GM23338 (cell line): ENCODE results near the gene SPCS1. TPM values are rescaled to one million over a fixed set of nuclear protein-coding genes. Genes with fewer than 3 reads are reported as not detected.

Source experiments
- ATAC-seq: fragments of 200-7000 bp; cut with Tn5 transposase; 3 replicates; pipeline ENCODE4 v1.9.1; 2020
- DNase-seq: peaks from one replicate; pipeline ENCODE4 v3.0.0-alpha.2; 2015; ENCODE audit warnings: low spot score
- H2AFZ ChIP-seq: fragments of 200-600 bp; sonication (generic); 2 replicates; pipeline ENCODE4 v1.8.0; 2016; ENCODE audit warnings: antibody characterized with exemption, mild to moderate bottlenecking, moderate library complexity
- H3F3A ChIP-seq: fragments of 200-600 bp; sonication (generic); replicated peaks from 2 replicates; pipeline ENCODE4 v1.8.0; 2017; ENCODE audit warnings: antibody characterized with exemption, mixed run types, low read depth
- H3K27ac ChIP-seq: fragments of 200-600 bp; sonication (generic); 2 replicates; pipeline ENCODE4 v1.6.1; 2016; ENCODE audit warnings: low read depth
- H3K27me3 ChIP-seq: fragments of 200-600 bp; sonication (generic); 2 replicates; pipeline ENCODE4 v1.8.0; 2016; ENCODE audit warnings: mild to moderate bottlenecking, mixed run types, moderate library complexity; ENCODE audit not compliant: insufficient read depth
- H3K36me3 ChIP-seq: fragments of 200-600 bp; sonication (generic); 2 replicates; pipeline ENCODE4 v1.8.0; 2016; ENCODE audit warnings: mild to moderate bottlenecking; ENCODE audit not compliant: insufficient read depth
- H3K4me1 ChIP-seq: fragments of 200-600 bp; sonication (generic); 2 replicates; pipeline ENCODE4 v1.8.0; 2016; ENCODE audit warnings: mild to moderate bottlenecking, moderate library complexity; ENCODE audit not compliant: insufficient read depth
- H3K4me2 ChIP-seq: fragments of 200-600 bp; sonication (generic); 2 replicates; pipeline ENCODE4 v1.7.1; 2017; ENCODE audit warnings: mixed run types
- H3K4me3 ChIP-seq: fragments of 200-600 bp; sonication (generic); 2 replicates; pipeline ENCODE4 v1.6.1; 2016; ENCODE audit warnings: mixed run types
- H3K79me2 ChIP-seq: fragments of 200-600 bp; sonication (generic); replicated peaks from 2 replicates; pipeline ENCODE4 v1.8.0; 2017; ENCODE audit warnings: mild to moderate bottlenecking; ENCODE audit not compliant: insufficient read depth
- H3K9me2 ChIP-seq: fragments of 200-600 bp; sonication (generic); 2 replicates; pipeline ENCODE4 v1.8.0; 2017; ENCODE audit not compliant: insufficient read depth
- H4K20me1 ChIP-seq: fragments of 200-600 bp; sonication (generic); replicated peaks from 2 replicates; pipeline ENCODE4 v1.8.0; 2017; ENCODE audit warnings: mild to moderate bottlenecking; ENCODE audit not compliant: insufficient read depth
- H3K27ac Mint-ChIP-seq: 2 replicates; pipeline ENCODE4 v1.8.0; 2020; ENCODE audit warnings: inconsistent platforms, mild to moderate bottlenecking, moderate library complexity, mixed read lengths
- H3K27me3 Mint-ChIP-seq: 3 replicates; pipeline ENCODE4 v1.8.0; 2022; ENCODE audit warnings: low read depth, mild to moderate bottlenecking, moderate library complexity, mixed read lengths, inconsistent platforms; ENCODE audit not compliant: insufficient read depth, poor library complexity
- H3K36me3 Mint-ChIP-seq: 3 replicates; pipeline ENCODE4 v1.8.0; 2021; ENCODE audit warnings: low read depth, mild to moderate bottlenecking, inconsistent platforms, moderate library complexity, mixed read lengths
- H3K4me1 Mint-ChIP-seq: 3 replicates; pipeline ENCODE4 v1.8.0; 2020; ENCODE audit warnings: mild to moderate bottlenecking, inconsistent platforms, mixed read lengths
- H3K4me3 Mint-ChIP-seq: 3 replicates; pipeline ENCODE4 v1.8.0; 2021; ENCODE audit warnings: moderate library complexity, mild to moderate bottlenecking, inconsistent platforms, mixed read lengths
- H3K9me3 Mint-ChIP-seq: 3 replicates; pipeline ENCODE4 v1.8.0; 2020; ENCODE audit warnings: moderate library complexity, mild to moderate bottlenecking, inconsistent platforms, mixed read lengths
- EZH2phosphoT487 ChIP-seq: fragments of 200-600 bp; sonication (generic); IDR thresholded peaks from one replicate; pipeline ENCODE4 v1.8.1; 2018; ENCODE audit warnings: antibody characterized with exemption; ENCODE audit not compliant: unreplicated experiment
- JUNB ChIP-seq: IDR thresholded peaks from one replicate; pipeline ENCODE4 v1.6.1; 2016; ENCODE audit warnings: antibody characterized with exemption; ENCODE audit not compliant: unreplicated experiment
- NANOG ChIP-seq: IDR thresholded peaks from 2 replicates; pipeline ENCODE4 v1.6.1; 2016; ENCODE audit warnings: antibody characterized with exemption, borderline replicate concordance
- POLR2AphosphoS5 ChIP-seq: IDR thresholded peaks from 2 replicates; pipeline ENCODE4 v1.6.1; 2016; ENCODE audit warnings: antibody characterized with exemption, low read depth
- ZNF114 ChIP-seq: fragments of 250-450 bp; sonication (Bioruptor Pico); IDR thresholded peaks from 2 replicates; pipeline ENCODE4 v1.5.0; 2020; ENCODE audit warnings: mild to moderate bottlenecking, moderate library complexity
- ZNF331 ChIP-seq: fragments of 250-450 bp; sonication (Bioruptor Pico); IDR thresholded peaks from 2 replicates; pipeline ENCODE4 v1.5.0; 2020; ENCODE audit warnings: low read depth, mild to moderate bottlenecking, moderate library complexity
- ZNF462 ChIP-seq: fragments of 250-450 bp; sonication (Bioruptor Pico); IDR thresholded peaks from 2 replicates; pipeline ENCODE4 v1.5.0; 2020; ENCODE audit warnings: mild to moderate bottlenecking, moderate library complexity
- polyA plus RNA-seq: library from polyadenylated mRNA; unstranded; fragments of >200 nt; fragmentation: Nextera tagmentation; extraction: Ambion mirVana; gene quantifications from 2 replicates; pipeline ENCODE4 v1.2.1, GENCODE V29; 2016
- total RNA-seq: library from RNA; depleted of rRNA; stranded (reverse); fragments of >200 nt; shearing (Covaris generic); gene quantifications from 2 replicates; pipeline ENCODE4 v1.2.3, GENCODE V29; 2014
- TF ChIP-seq, protein P1 (sequence below), 2 experiments: fragments of 200-600 bp in 1 of 2; sonication (generic) in 1 of 2; conservative IDR thresholded peaks; 2 replicates each; pipeline versions ENCODE4 v1.5.1 to v1.6.1; 2016 to 2017; ENCODE audit warnings: antibody characterized with exemption in 2 of 2, low read depth in 2 of 2, mild to moderate bottlenecking in 2 of 2, moderate library complexity in 1 of 2

The SPCS1 gene
- total and polyA plus RNA-seq, 2 experiments from 2014 or later, result 165 to 288 TPM

GRCh38 chr3:52710512-52710911 lies 4.6 kb downstream of the SPCS1 start (continued):
- no peak for TF ChIP-seq ZNF462 (CRISPR knock-in tag)
- no peak for TF ChIP-seq POLR2AphosphoS5
- TF ChIP-seq NANOG, result no peak

DNA sequence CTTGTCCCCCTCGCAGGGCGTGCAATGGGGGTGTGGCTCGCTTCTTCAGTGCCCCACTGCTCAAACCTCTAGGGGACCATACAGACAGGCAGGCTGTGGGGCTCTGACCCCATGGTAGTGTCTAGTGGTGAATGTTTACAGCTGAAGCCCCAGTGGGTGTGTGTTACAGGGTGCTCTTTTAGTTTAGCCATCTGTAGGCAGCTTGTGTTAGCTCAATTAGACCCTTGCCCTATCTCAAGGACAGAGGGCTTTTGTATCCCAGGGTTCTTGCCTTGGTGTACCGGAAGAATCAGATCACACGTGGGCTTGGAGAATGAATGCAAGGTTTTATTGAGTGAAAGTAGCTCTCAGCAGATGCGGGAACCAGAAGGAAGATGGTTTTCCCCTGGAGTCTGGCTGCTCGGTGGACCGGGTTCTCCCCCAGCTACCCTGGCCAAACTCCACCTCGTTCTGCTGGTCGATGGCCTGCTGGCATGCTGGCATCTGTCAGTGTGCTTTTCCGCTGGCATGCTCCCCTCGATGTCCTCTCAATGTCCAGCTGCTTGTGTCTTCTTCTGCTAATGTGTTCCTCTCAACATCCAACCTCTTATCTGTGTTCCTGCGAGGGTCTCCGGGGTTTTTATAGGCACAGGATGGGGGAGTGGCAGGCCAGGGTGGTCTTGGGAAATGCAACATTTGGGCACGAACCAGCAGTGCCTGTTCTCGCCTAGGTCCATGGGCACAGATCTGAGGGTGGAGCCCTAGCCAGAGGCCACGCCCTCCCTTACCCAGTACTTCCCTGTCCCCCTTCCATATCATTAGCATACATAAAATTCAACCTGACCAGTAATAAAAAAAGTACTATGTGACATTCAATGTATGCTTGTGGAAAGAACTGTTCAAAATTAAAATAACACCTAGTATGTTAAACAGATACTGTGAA lies 6.6 kb downstream of the SPCS1 start:
- H3K36me3 Mint-ChIP-seq, result peaks cover 16% of the 10 kb centered on the region
- TF ChIP-seq EZH2phosphoT487, result no peak
- TF ChIP-seq JUNB, result no peak
- no peak for TF ChIP-seq ZNF114 (CRISPR knock-in tag)
- no peak for TF ChIP-seq NANOG
- TF ChIP-seq, protein P1, sequence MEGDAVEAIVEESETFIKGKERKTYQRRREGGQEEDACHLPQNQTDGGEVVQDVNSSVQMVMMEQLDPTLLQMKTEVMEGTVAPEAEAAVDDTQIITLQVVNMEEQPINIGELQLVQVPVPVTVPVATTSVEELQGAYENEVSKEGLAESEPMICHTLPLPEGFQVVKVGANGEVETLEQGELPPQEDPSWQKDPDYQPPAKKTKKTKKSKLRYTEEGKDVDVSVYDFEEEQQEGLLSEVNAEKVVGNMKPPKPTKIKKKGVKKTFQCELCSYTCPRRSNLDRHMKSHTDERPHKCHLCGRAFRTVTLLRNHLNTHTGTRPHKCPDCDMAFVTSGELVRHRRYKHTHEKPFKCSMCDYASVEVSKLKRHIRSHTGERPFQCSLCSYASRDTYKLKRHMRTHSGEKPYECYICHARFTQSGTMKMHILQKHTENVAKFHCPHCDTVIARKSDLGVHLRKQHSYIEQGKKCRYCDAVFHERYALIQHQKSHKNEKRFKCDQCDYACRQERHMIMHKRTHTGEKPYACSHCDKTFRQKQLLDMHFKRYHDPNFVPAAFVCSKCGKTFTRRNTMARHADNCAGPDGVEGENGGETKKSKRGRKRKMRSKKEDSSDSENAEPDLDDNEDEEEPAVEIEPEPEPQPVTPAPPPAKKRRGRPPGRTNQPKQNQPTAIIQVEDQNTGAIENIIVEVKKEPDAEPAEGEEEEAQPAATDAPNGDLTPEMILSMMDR (conservative IDR thresholded peaks at IDR 0.05; ENCODE audit: low read depth in 2 of 2), result no peak
- TF ChIP-seq ZNF331 (CRISPR knock-in tag), result no peak

More for the DNA sequence above, 6.6 kb downstream of the SPCS1 start:
- Histone ChIP-seq H3K79me2 (peaks cover 8% of the 10 kb centered on the region), H3K4me1 (peaks cover 7% of the 10 kb centered on the region; the same call in 1 of the 2 replicates), H3K36me3 (peaks cover 13% of the 10 kb centered on the region), H3K4me3 (no peak overlapping the region), H2AFZ (no peak overlapping the region), H3K4me2 (no peak overlapping the region), H3F3A (peaks cover 6% of the 10 kb centered on the region; the same call in 1 of the 2 replicates), H3K27ac (no peak overlapping the region), H4K20me1 (peaks cover 10% of the 10 kb centered on the region), H3K27me3 (no peaks in the 10 kb centered on the region), H3K9me2 (no peaks in the 10 kb centered on the region)
- Mint-ChIP-seq H3K27ac (no peak overlapping the region), H3K4me3 (no peak overlapping the region), H3K27me3 (no peaks in the 10 kb centered on the region), H3K4me1 (peaks cover 13% of the 10 kb centered on the region), H3K9me3 (no peaks in the 10 kb centered on the region)
- DNase-seq (no peak), ATAC-seq (no peak)
